DND-41 (cell line): Measurements from ENCODE around the gene ARMH3.

Source experiments
- EZH2 ChIP-seq: IDR thresholded peaks from 3 replicates; pipeline ENCODE4 v1.6.1; 2012; ENCODE audit warnings: borderline replicate concordance, low read depth, mild to moderate bottlenecking, moderate library complexity, low read length, inconsistent platforms; ENCODE audit not compliant: severe bottlenecking
- TF ChIP-seq, protein P1 (sequence below): IDR thresholded peaks from 2 replicates; pipeline ENCODE4 v1.5.1; 2012; ENCODE audit warnings: borderline replicate concordance, low read length, moderate library complexity, mild to moderate bottlenecking; ENCODE audit not compliant: poor library complexity, severe bottlenecking; ENCODE audit errors: extremely low read depth

DNA sequence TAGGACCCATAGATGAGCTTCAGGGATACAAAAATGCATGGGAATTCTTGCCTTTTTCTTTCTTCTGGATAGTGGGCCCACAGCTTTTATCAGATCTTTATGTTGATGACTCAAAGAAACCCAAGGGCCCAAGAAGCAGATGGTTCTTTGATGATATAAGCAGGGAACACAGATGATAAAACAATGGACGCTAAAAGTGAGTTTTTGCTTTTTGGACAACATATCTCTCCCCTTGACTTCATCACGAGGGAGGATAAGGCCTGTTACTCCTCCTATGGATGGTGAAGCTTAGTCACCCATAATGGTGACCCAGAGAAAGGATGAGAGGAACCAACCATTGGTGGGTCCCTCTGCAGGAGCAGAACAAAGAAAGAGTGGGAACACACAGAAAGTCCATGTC is 231.2 kb downstream of the ARMH3 start:
- TF ChIP-seq, protein P1, sequence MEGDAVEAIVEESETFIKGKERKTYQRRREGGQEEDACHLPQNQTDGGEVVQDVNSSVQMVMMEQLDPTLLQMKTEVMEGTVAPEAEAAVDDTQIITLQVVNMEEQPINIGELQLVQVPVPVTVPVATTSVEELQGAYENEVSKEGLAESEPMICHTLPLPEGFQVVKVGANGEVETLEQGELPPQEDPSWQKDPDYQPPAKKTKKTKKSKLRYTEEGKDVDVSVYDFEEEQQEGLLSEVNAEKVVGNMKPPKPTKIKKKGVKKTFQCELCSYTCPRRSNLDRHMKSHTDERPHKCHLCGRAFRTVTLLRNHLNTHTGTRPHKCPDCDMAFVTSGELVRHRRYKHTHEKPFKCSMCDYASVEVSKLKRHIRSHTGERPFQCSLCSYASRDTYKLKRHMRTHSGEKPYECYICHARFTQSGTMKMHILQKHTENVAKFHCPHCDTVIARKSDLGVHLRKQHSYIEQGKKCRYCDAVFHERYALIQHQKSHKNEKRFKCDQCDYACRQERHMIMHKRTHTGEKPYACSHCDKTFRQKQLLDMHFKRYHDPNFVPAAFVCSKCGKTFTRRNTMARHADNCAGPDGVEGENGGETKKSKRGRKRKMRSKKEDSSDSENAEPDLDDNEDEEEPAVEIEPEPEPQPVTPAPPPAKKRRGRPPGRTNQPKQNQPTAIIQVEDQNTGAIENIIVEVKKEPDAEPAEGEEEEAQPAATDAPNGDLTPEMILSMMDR = no peak
- no peak for TF ChIP-seq EZH2
